Ureter (tissue), 1 donor: ENCODE data around the gene RFC3. TPM values are rescaled to one million over a fixed set of nuclear protein-coding genes. Genes with fewer than 3 reads are reported as not detected.
"Not testable (repeated sequence)": the region's sequence is repeated elsewhere in the genome, so short reads cannot be mapped to it uniquely, and the experiment has no call there.

ENCODE experiments used
- DNase-seq: peaks from one replicate; pipeline ENCODE4 v3.0.0-alpha.2; 2020; ENCODE audit warnings: low spot score
- total RNA-seq: library from RNA; stranded (reverse); gene quantifications from one replicate; pipeline ENCODE4 v1.2.4, GENCODE V29; 2023
- donor health status: DM: yes; HTN: yes; CAD: no.

RFC3 gene
- total RNA-seq, 1 donor from 2014 or later: 8.1 TPM

DNA sequence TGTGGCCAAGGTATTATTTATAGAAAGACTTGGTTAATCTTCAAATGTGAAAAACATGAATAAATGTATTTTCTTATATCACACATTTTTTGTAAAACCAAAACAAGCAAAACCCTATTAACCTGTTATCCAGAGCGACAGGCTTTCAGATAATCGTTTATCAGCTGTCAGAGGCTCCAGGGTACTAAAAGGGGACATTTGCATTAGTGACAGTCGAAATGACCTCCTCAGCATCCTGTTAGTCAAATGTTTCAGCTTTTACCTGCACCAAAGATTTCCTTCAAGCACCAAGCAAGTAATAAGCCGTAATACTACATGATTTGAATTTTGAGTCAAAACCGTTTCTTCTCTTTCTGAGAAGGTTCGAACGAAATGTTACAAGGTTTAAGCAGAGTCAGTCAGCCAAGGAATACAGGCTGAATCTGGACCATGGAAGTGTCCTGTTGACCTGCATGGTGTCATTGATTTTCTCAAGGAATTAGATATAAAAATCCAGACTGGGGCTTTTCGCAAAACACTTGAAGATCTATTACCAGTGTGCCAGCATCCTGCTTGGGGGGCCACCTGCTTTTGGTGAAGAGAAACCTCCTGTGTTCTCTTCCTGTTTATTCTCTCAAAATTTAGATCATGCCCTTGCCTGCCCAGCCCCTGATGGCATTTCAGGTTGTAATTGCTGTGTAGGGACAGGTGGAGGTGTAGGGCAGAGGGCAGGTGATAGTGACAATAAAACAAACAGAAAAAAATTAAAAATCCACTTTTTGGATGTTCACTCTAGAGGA, 11.3 kb upstream of the RFC3 start:
- no peak for DNase-seq

- DNase-seq: not testable (repeated sequence)
Measured at GRCh38 chr13:33812829-33813228, 5.1 kb upstream of the RFC3 start.

GRCh38 chr13:33815011-33815550, 2.9 kb upstream of the RFC3 start:
- DNase-seq: no peak

DNA sequence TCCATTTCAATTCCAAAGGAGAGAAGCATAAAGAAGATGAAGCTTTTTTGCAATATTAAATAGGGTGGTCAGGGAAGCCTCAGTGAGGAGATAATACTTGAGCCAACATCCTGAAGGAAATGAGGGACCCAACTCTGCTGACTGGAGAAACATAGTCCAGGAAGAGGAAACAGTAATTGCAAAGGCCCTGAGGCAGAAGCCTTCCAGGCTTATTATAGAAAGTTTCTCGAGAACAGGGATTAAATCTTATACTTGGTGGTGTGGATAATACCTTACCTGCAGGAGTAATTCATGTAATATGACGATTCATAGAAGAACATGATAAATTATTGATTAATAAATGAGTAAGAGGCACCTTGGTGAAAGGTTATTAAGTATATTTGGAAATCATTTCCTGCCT, 1.0 kb upstream of the RFC3 start:
- DNase-seq: no peak

GRCh38 chr13:33817513-33817900, 442 bp upstream of the RFC3 start:
- DNase-seq: no peak

DNA sequence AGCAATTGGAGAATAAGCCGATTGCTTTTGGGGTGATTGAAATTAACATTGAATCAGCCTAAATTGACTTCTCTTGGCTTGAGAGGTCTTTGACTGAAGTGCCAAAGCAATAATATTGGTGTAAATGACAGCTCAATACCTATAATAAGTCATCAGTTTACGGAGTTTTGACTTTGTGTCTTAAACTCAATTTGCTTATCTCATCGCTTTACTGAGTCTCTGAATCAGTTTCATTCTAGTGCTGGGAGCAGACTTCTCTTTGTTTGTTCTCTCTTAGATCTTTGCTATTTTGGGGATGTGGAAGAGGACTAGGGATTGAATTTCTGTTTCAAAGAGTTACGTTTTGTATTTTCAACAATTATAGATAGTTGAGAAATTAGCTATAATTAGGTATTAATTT, 7.1 kb downstream of the RFC3 start:
- DNase-seq: no peak

- DNase-seq: no peak
Measured at GRCh38 chr13:33827139-33827538, 9.2 kb downstream of the RFC3 start.

DNA sequence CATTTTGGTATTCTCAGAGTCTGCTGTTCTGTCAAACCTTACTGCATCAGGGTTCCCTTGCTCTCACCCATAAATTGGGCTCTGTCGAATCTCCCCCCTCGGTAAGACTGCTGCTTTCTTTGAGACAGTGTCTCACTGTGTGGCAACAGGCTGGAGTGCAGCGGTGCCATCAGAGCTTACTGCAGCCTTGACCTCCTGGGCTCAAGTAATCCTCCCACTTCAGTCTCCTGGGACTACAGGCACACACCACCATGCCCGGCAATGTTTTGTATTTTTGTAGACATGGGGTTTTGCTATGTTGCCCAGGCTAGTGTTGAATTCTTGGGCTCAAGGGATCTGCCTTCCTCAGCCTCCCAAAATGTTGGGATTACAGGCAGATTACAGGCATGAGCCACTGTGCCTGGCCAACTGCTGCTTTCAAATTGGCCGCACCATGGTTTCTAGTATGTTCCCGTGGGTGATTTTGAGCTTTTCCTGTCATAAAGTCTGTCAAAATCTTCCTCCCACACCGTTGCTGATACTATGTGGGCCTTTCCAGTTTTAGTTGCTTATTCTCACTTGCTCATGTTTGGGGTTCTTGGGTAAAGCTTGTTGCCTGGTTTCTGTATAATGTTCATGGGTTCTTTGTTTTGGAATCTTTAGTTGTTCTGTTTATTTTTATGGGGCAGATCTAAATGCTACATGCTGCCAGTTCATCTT, 10.6 kb downstream of the RFC3 start:
- no peak for DNase-seq

GRCh38 chr13:33832872-33833271, 14.9 kb downstream of the RFC3 start:
- no peak for DNase-seq

DNA sequence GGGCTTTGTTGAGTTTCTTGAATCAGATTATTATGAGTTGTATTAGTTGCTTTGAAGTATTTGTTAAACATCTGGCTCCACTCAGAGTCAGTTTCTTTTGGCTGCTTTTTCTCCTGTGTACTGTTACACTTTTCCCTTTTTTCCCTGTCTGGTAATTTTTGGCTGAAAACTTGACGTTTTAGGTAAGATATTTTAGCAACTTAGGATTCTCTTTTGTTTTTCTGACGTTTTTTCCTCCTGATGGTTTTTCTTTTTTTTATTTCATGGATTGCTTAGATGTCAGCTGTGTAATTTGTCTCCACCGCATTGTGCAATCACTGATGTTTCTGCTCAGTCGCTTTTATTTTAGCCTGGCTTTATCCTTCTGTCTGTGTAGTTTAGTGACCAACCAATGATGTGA, 20.7 kb downstream of the RFC3 start:
- no peak for DNase-seq

- no peak for DNase-seq
Measured at GRCh38 chr13:33840402-33840801, 22.5 kb downstream of the RFC3 start.

DNA sequence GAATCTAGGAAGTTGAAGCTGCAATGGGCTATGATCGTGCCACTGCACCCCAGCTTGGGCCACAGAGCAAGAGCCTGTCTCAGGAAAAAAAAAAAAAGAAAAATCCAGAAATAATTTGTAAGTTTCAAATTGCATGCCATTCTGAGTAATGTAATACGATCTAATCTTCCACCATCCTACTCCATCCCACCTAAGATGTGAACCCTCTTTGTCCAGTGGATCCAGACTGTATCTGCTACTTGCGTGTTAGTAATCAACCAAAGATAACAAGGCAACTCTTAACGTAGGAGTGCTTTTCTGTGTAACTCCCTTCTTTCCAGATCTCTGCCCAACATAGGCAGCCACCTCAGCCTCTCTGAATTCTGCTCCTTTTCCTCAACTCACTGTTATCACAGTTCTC, 24.3 kb downstream of the RFC3 start:
- no peak for DNase-seq

- no peak for DNase-seq
Measured at GRCh38 chr13:33842986-33843385, 25.0 kb downstream of the RFC3 start.

GRCh38 chr13:33845572-33846302, 27.8 kb downstream of the RFC3 start:
- no peak for DNase-seq

DNA sequence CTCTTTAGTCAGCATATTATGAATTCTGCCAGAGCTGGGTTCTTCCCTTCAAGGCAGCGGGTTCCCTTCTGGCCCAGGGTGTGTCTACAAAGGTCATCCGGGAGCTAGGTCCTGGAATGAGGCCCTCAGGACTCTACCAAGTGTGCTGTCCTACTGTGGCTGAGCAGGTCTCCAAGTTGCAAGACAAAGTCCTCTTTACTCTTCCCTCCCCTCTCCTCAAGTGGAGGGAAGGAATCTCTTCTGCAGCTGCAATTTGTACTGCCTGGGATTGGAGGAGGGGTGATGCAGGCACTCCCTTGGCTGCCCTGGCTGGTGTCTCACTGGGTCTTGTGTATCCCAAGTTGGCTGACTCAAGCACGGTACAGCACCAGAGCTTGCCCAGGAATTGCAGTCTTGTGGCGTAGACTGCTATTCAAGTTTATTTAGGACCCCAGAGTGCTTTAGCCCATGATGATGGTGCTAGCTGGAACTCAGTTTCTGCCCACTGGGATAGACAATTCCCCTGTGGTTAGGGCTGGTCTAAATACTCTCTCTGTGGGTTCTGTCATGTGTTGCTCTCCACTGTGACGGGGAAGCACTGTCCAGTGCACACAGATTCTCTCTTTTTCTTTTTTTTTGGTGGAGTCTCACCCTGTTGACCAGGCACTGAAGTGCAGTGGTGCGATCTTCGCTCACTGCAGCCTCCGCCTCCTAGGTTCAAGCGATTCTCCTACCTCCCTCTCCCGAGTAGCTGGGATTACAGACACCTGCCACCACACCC, 28.5 kb downstream of the RFC3 start:
- DNase-seq: no peak

- DNase-seq: no peak
Measured at GRCh38 chr13:33849211-33849610, 31.3 kb downstream of the RFC3 start.

GRCh38 chr13:33855371-33855895, 37.5 kb downstream of the RFC3 start:
- no peak for DNase-seq

GRCh38 chr13:33859691-33860303, 41.8 kb downstream of the RFC3 start:
- no peak for DNase-seq

DNA sequence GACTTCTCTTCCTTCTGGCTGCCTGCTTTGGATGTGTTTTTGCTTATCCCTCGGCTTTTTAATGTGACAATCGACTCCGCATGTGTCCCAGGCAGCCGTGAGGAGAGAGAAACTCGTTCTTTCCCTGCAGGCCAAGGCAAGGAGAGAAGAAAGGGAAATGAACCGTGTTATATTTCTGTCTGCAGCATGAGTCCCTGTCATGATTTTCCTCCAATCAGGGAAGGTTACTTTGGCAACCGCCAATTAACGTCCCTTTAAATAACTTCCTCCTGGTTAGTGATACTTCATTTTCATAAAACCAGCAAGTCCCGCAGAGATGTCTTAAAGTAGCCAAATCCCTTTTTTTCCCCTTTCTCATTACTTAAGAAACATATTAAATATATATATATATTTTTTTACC, 42.6 kb downstream of the RFC3 start:
- no peak for DNase-seq

DNA sequence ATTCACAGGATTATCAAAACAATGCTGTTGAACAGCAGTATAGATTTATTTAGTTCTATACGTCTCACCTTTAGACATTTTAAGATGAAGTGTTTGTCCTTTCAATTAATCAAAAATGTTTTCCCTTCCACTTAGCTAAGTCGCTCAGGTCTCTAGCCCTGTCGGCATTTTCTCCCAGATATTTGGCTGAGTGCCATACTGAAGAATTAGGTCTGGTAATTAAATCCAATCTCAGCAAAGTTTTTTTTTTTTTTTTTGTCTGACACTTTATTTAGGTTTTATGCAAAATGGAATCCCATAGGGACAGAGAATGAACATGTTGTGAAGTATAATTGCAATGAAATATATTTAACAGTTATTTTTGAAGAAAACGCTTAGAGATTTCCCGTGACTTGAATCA, 44.1 kb downstream of the RFC3 start:
- DNase-seq: no peak

- no peak for DNase-seq
Measured at GRCh38 chr13:33863188-33863789, 45.3 kb downstream of the RFC3 start.
